H7 (cell line): ENCODE data around the gene ATP2C1. TPM values are rescaled to one million over a fixed set of nuclear protein-coding genes. Genes with fewer than 3 reads are reported as not detected.
A peak's percentile ranks its signal among the peaks of the same experiment; 100 is the strongest.
"Not testable (repeated sequence)": the region's sequence is repeated elsewhere in the genome, so short reads cannot be mapped to it uniquely, and the experiment has no call there.

ENCODE experiments used
- DNase-seq: peaks from one replicate; pipeline ENCODE4 v3.0.0; 2012
- H3K27me3 ChIP-seq: 2 replicates; pipeline ENCODE4 v1.6.0; 2011; ENCODE audit warnings: mild to moderate bottlenecking, low read length; ENCODE audit not compliant: control insufficient read depth, insufficient read depth
- H3K36me3 ChIP-seq: replicated peaks from 2 replicates; pipeline ENCODE4 v1.5.1; 2011; ENCODE audit warnings: low read length; ENCODE audit not compliant: control insufficient read depth, insufficient read depth
- H3K4me3 ChIP-seq: 2 replicates; pipeline ENCODE4 v1.5.1; 2011; ENCODE audit warnings: low read depth, mild to moderate bottlenecking, control low read depth, low read length, moderate library complexity; ENCODE audit not compliant: insufficient read depth
- total RNA-seq: library from RNA; depleted of rRNA; stranded (reverse); fragments of >200 nt; shearing (Covaris generic); gene quantifications from 2 replicates; pipeline ENCODE4 v1.2.3, GENCODE V29; 2014

The ATP2C1 gene
- total RNA-seq, 1 experiment from 2014 or later, result 32.4 TPM

DNA sequence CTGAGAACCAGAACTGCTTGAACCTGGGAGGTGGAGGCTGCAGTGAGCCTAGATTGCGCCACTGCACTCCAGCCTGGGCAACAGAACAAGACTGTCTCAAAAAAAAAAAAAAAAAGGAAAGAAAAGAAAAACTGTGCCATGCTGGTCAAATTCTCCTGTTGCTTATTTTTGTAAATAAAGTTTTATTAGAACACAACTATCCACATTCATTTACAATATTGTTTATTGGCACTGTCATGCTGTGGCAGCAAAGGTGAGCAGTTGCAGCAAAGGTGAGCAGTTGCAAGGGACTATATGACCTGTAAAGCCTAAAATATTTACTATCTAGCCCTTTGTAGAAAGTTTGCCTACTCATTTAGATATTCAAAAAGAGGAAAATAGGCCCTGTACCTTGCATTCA lies 114.4 kb downstream of the ATP2C1 start:
- no peak for DNase-seq
- no peak overlapping the region for H3K4me3 ChIP-seq
- H3K27me3 ChIP-seq, result no peaks in the 10 kb centered on the region
- H3K36me3 ChIP-seq, result peaks cover 2% of the 10 kb centered on the region; the same call in 1 of the 2 replicates

GRCh38 chr3:131009698-131010097 lies 115.8 kb downstream of the ATP2C1 start:
- peaks cover 2% of the 10 kb centered on the region; the same call in 1 of the 2 replicates for H3K36me3 ChIP-seq
- no peak for DNase-seq
- no peak overlapping the region for H3K4me3 ChIP-seq
- no peaks in the 10 kb centered on the region for H3K27me3 ChIP-seq

DNA sequence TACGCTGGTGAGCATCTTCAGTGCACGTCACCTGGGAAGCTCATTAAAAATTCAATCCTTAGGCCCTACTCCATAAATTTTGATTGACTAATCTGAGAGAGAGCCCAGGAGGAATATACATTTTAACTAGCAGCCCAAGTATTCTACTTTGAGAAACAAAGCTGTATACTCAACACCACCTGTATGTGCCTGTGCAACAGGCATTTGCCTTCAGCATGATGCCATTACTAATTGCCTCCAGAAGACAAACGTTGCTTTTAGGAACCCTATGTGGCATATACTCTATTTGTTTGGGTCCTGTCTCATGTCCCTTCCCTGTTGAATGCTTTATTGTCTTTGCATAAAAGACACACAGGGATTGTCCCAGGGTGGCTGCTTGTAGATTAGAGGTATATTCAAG lies 125.1 kb downstream of the ATP2C1 start:
- H3K27me3 ChIP-seq, result no peaks in the 10 kb centered on the region
- no peak for DNase-seq
- no peak overlapping the region for H3K4me3 ChIP-seq
- H3K36me3 ChIP-seq, result no peaks in the 10 kb centered on the region; the same call in none of the 2 replicates

DNA sequence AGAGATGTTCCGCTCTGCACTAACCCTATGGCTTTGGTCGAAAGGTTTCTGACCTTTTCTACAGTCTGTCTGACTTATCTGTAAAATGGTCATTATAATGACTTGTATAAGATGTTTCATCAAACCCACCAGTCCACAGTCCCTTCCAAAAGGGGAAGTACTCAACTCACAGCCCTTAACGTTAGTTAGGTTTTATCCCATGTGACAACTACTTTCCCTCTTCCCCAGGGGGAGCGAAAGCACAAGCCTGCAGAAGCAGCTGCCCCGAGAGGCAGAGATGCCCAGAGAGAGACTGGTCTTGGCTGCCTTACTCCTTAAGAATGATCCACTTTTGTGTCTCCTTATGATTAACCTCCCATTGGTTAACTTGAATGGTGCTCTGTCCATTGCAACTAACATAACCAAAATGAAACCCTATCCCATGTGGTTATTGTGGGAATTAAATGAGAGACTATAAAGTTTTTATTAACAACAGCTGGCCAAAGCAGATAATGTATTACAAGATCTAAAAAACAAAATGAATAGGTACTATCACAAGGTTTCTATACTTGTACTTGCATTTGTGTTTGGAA lies 126.3 kb downstream of the ATP2C1 start:
- no peaks in the 10 kb centered on the region for H3K27me3 ChIP-seq
- no peak for DNase-seq
- H3K36me3 ChIP-seq, result no peaks in the 10 kb centered on the region; the same call in none of the 2 replicates
- H3K4me3 ChIP-seq, result no peak overlapping the region

DNA sequence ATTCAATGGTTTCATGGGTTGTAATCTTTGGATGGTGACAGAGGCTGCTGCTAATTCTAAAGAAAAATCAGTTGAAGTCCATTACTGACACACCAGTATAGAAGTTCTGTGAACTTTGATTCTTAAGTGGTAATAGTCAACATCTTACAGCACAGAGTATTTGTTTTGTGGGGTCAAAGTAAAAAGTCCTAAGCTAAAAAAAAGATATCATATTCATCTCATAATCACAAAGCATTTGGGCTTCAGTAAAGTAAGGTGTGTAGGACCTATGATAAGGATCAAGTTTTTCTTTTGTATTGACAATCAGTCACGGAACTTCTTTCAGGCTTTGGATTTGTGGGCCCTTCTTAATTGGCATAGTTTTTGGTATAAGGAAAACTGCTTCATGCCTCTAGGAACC lies 131.7 kb downstream of the ATP2C1 start:
- no peak for DNase-seq
- no peaks in the 10 kb centered on the region; the same call in 1 of the 2 replicates for H3K27me3 ChIP-seq
- no peaks in the 10 kb centered on the region; the same call in 1 of the 2 replicates for H3K36me3 ChIP-seq
- H3K4me3 ChIP-seq, result no peak overlapping the region

DNA sequence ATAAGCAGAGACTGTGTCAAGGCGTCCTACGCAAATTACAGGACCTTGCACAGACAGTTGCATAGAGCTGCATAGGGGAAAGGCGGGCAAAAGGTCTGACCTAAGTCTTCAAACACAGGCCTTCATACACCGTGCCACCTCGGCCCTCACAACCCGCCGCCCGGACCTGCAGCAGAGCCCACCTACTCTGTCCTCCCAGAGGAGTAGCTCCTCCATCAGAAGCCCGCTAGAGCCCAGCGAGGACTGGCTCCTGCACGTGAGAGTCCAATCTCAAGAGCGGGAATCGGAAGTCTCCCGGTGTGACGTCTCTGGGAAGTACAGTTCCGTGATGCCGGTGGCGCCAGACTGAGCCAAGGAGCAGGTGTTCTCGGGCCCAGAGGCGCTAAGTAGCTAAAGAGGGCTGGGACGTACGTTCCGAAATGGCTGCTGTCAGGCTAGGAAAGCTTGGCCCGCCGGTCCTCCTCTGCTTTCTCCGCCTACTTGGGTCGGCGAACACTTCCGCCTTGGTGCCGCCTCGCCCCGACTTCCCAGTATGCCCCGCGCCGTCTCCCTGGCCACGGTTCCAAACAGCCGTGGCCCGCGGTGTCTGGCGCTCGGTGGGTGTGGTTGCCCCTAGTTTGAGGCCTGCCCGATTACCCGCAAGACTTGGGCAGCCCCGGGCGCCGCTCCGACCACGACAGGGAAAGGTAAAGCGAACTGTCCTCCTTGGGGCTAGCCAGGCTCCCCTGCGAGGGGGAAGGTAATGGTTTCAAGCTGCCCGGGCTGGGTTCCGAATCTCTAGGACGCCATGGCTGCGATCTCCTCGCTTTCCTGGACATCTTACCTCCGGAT lies 132.7 kb downstream of the ATP2C1 start, which contains the start of the genes ASTE1 and NEK11:
Gene ASTE1 (minus strand): TSS at position 505 of the 831 bp plus-strand sequence. CDS start 1,519 bp downstream, outside the sequence.
Gene NEK11 (plus strand): TSS at position 557 of the 831 bp plus-strand sequence. CDS start 2,832 bp downstream, outside the sequence.
- Histone ChIP-seq H3K36me3 (no peaks in the 10 kb centered on the region; the same call in 1 of the 2 replicates), H3K4me3 (peak within 1 kb of the TSS; percentile 83), H3K27me3 (no peaks in the 10 kb centered on the region; the same call in 1 of the 2 replicates)
- DNase-seq, result peak; percentile 85

DNA sequence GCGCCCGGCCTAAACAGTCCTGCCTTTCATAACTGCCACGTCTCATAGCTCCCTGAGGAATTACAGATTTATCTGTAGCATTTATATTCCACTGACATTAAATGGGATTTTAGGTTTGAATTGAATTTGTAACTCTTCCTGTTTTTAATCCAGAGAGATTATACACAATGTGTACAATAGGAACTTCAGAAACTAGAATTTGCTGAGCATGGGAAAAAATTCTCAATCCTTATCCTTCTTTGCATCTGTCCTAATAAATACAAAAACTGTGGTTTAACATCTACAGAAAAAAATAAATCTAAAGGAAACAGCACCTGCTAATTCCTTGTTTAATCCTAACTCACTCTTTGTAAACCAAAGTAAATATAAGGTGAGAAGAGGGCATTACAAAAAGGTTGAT lies 135.0 kb downstream of the ATP2C1 start:
- no peak for DNase-seq
- Histone ChIP-seq H3K36me3 (no peaks in the 10 kb centered on the region), H3K4me3 (no peak overlapping the region), H3K27me3 (no peaks in the 10 kb centered on the region; the same call in 1 of the 2 replicates)

DNA sequence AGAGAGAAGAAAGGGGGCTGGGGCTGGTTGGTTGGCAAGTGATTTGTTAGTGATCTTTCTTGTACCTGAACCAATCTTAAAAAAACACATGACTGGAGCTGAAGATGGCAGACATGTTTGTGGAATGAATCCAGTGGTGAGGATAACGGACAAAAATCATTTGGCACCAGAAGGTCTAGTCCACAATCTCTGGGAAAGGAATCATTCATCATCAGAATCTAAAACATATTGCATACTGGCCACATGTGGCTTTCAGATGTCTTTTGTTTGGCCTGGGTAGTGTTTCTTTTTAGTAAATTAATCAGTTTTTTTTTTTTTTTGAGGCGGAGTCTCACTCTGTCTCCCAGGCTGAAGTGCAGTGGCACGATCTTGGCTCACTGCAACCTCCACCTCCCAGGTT lies 137.8 kb downstream of the ATP2C1 start:
- Histone ChIP-seq H3K4me3 (no peak overlapping the region), H3K36me3 (no peaks in the 10 kb centered on the region), H3K27me3 (no peaks in the 10 kb centered on the region)
- no peak for DNase-seq

DNA sequence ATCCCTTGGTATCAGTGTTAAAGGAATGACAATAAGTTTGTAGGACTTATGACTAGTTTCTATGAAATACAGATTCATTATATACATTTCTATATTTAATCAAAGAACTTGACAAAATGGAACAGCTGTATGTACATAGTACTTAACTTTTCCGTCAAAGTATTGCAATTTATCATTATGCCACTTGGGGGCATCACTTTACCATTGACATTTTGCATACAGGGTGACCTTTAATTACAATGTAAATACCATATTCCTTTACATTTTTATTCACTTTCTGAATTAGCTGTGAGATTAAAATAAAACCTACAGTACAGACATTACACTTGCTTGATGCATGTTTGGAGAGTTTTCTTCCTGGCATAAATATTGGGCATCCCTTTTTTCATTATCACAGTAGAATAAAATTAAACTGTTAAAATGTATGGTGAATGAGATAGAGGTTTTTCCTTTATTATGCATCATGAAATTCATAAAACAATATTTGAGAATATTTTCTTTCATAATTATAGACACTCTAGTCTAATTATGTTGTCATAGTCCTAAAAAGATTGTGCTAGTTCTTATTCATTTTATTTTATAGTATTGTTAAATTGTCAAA lies 139.7 kb downstream of the ATP2C1 start:
- H3K4me3 ChIP-seq, result no peak overlapping the region
- DNase-seq, result peak; percentile 47
- H3K36me3 ChIP-seq, result no peaks in the 10 kb centered on the region
- no peaks in the 10 kb centered on the region for H3K27me3 ChIP-seq

GRCh38 chr3:131036200-131036816 lies 142.4 kb downstream of the ATP2C1 start:
- H3K4me3 ChIP-seq, result no peak overlapping the region
- H3K36me3 ChIP-seq, result no peaks in the 10 kb centered on the region
- H3K27me3 ChIP-seq, result no peaks in the 10 kb centered on the region
- DNase-seq, result no peak

- no peak for DNase-seq
- Histone ChIP-seq H3K36me3 (no peaks in the 10 kb centered on the region), H3K4me3 (no peak overlapping the region), H3K27me3 (no peaks in the 10 kb centered on the region)
Observed at GRCh38 chr3:131036986-131037385, 143.1 kb downstream of the ATP2C1 start.

DNA sequence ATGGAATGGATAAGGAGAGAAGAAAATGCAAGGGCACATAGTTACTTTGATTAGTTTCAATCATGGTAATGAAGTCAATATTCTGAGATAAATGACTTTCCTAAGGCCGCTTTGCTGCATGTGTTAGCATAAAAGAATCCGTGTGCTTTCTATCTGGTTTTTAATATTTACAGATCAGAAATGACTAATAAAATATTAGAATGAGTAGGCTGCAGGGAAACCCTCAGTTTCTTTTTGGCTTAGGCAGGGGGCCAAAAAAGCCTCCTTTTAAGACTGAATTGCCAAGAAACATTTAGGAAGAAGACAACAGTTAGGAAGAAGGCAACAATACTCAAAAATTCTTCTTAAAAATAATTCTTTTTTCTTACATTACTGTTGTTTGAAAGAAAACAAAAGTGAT lies 144.4 kb downstream of the ATP2C1 start:
- no peaks in the 10 kb centered on the region for H3K36me3 ChIP-seq
- DNase-seq, result no peak
- no peaks in the 10 kb centered on the region for H3K27me3 ChIP-seq
- H3K4me3 ChIP-seq, result no peak overlapping the region

- H3K36me3 ChIP-seq, H3K27me3 ChIP-seq, H3K4me3 ChIP-seq, DNase-seq: not testable (repeated sequence)
Observed at GRCh38 chr3:131042271-131042985, 148.5 kb downstream of the ATP2C1 start.

- H3K36me3 ChIP-seq, result no peaks in the 10 kb centered on the region
- no peaks in the 10 kb centered on the region for H3K27me3 ChIP-seq
- no peak overlapping the region for H3K4me3 ChIP-seq
- no peak for DNase-seq
Observed at GRCh38 chr3:131047582-131047981, 153.7 kb downstream of the ATP2C1 start.
